Measurements from ENCODE around the gene PRDM5.

- TF ChIP-seq CTCF (IDR thresholded peaks at IDR 0.05) = no peak
- TF ChIP-seq POLR2A (IDR thresholded peaks at IDR 0.05) = no peak
Observed at GRCh38 chr4:120881351-120881750, 41.2 kb downstream of the PRDM5 start.

All from body of pancreas (tissue), 4 donors.